GM23248 (cell line): ENCODE results near the gene PGP. TPM values are rescaled to one million over a fixed set of nuclear protein-coding genes. Genes with fewer than 3 reads are reported as not detected.

Experiments used
- DNase-seq: peaks from one replicate; pipeline ENCODE4 v3.0.0-alpha.2; 2015
- H2AFZ ChIP-seq: fragments of 200-600 bp; sonication (generic); 2 replicates; pipeline ENCODE4 v1.6.1; 2016; ENCODE audit warnings: antibody characterized with exemption
- H3F3A ChIP-seq: fragments of 200-600 bp; sonication (generic); 2 replicates; pipeline ENCODE4 v1.6.1; 2016; ENCODE audit warnings: mild to moderate bottlenecking, antibody characterized with exemption, mixed run types; ENCODE audit not compliant: insufficient read depth
- H3K27ac ChIP-seq: fragments of 200-600 bp; sonication (generic); 2 replicates; pipeline ENCODE4 v1.5.1; 2016; ENCODE audit warnings: mild to moderate bottlenecking
- H3K27me3 ChIP-seq: fragments of 200-600 bp; sonication (generic); replicated peaks from 2 replicates; pipeline ENCODE4 v1.6.1; 2016; ENCODE audit warnings: mild to moderate bottlenecking; ENCODE audit not compliant: insufficient read depth
- H3K36me3 ChIP-seq: fragments of 200-600 bp; sonication (generic); 2 replicates; pipeline ENCODE4 v1.6.1; 2016; ENCODE audit warnings: low read depth, mild to moderate bottlenecking
- H3K4me1 ChIP-seq: fragments of 200-600 bp; sonication (generic); 2 replicates; pipeline ENCODE4 v1.6.1; 2016; ENCODE audit warnings: mild to moderate bottlenecking; ENCODE audit not compliant: insufficient read depth
- H3K4me2 ChIP-seq: fragments of 200-600 bp; sonication (generic); one replicate; pipeline ENCODE4 v1.6.1; 2016; ENCODE audit warnings: mild to moderate bottlenecking; ENCODE audit not compliant: unreplicated experiment
- H3K4me3 ChIP-seq: fragments of 200-600 bp; sonication (generic); 2 replicates; pipeline ENCODE4 v1.5.1; 2016; ENCODE audit warnings: mild to moderate bottlenecking
- H3K79me2 ChIP-seq: fragments of 200-600 bp; sonication (generic); 2 replicates; pipeline ENCODE4 v1.6.1; 2016; ENCODE audit warnings: mild to moderate bottlenecking; ENCODE audit not compliant: insufficient read depth
- H3K9ac ChIP-seq: fragments of 200-600 bp; sonication (generic); 2 replicates; pipeline ENCODE4 v1.6.1; 2016; ENCODE audit warnings: mild to moderate bottlenecking
- H3K9me2 ChIP-seq: fragments of 200-600 bp; sonication (generic); 2 replicates; pipeline ENCODE4 v1.6.1; 2016; ENCODE audit warnings: mixed run types, mild to moderate bottlenecking, moderate library complexity; ENCODE audit not compliant: insufficient read depth
- H3K9me3 ChIP-seq: fragments of 200-600 bp; sonication (generic); one replicate; pipeline ENCODE4 v1.6.1; 2017; ENCODE audit warnings: low read depth
- H4K20me1 ChIP-seq: fragments of 200-600 bp; sonication (generic); 2 replicates; pipeline ENCODE4 v1.6.0; 2016; ENCODE audit not compliant: insufficient read depth
- EZH2 ChIP-seq: fragments of 200-600 bp; sonication (generic); IDR thresholded peaks from 2 replicates; pipeline ENCODE4 v1.6.1; 2018; ENCODE audit warnings: antibody characterized with exemption, mild to moderate bottlenecking; ENCODE audit not compliant: insufficient read depth, poor library complexity, severe bottlenecking
- EZH2phosphoT487 ChIP-seq: fragments of 200-600 bp; sonication (generic); IDR thresholded peaks from 2 replicates; pipeline ENCODE4 v1.6.1; 2018; ENCODE audit warnings: antibody characterized with exemption, moderate library complexity, mild to moderate bottlenecking, low read depth; ENCODE audit not compliant: insufficient read depth
- WGBS, 2 experiments: methylation state at CpG; one replicate each; pipeline ENCODE4 v1.1.6; 2015 to 2017; ENCODE audit warnings: low lambda C conversion rate in 2 of 2, low coverage in 1 of 2; ENCODE audit errors: missing lambda C conversion rate in 2 of 2; 5-methylcytosine and 5-hydroxymethylcytosine counted together
- in situ Hi-C: fragments of 300-500 bp; cut with MboI; formaldehyde crosslinking; loops from 2 replicates; pipeline ENCODE4 v1.15.0; 2020
- polyA plus RNA-seq: library from polyadenylated mRNA; unstranded; fragments of >200 nt; fragmentation: Nextera tagmentation; extraction: Ambion mirVana; gene quantifications from 2 replicates; pipeline ENCODE4 v1.2.1, GENCODE V29; 2016
- total RNA-seq: library from RNA; depleted of rRNA; stranded (reverse); fragments of >200 nt; shearing (Covaris generic); gene quantifications from 2 replicates; pipeline ENCODE4 v1.2.3, GENCODE V29; 2014

The PGP gene
- total and polyA plus RNA-seq, 2 experiments from 2014 or later: 10.1 to 25.5 TPM

DNA sequence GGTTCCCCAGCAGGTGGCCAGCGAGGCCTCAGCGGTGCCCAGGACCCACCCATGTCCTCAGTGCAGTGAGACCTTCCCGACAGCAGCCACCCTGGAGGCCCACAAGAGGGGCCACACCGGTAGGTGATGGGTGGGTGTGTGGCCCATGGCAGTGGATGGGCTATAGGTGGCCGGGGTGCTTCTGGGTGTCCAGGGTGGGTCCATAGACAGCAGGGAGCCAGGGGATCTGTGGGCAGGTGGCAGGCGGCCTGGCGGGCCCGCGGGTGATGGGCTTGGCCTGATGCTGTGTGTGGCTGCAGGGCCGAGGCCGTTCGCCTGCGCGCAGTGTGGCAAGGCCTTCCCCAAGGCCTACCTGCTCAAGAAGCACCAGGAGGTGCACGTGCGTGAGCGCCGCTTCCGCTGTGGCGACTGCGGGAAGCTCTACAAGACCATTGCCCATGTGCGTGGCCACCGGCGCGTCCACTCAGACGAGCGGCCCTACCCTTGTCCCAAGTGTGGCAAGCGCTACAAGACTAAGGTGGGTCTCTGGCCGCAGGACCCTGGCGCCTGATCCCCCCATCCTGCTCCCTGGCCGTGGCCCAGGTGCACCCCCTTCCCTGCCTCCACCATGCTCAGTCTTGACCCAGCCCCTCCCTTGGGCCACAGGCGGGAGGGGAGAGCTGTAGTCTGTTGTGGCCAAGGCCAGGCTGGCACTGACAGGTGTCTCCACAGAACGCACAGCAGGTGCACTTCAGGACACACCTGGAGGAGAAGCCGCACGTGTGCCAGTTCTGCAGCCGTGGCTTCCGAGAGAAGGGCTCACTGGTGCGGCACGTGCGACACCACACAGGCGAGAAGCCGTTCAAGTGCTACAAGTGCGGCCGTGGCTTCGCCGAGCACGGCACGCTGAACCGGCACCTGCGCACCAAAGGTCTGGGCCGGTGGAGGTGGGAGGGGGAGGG is 19.5 kb upstream of the PGP start:
- Histone ChIP-seq H3K27me3 (no peaks in the 10 kb centered on the region), H4K20me1 (no peaks in the 10 kb centered on the region), H3F3A (no peaks in the 10 kb centered on the region), H3K9me2 (no peaks in the 10 kb centered on the region), H3K36me3 (no peaks in the 10 kb centered on the region; the same call in 1 of the 2 replicates), H3K9ac (no peak overlapping the region), H3K9me3 (no peaks in the 10 kb centered on the region), H3K4me1 (no peaks in the 10 kb centered on the region), H3K27ac (no peak overlapping the region), H3K4me2 (no peak overlapping the region), H3K4me3 (no peak overlapping the region), H3K79me2 (peaks cover under 1% of the 10 kb centered on the region; the same call in 1 of the 2 replicates), H2AFZ (no peak overlapping the region)
- WGBS, 2 experiments: 94 to 96% methylated on average over 33 to 51 of the region's 51 CpGs
- no peak for TF ChIP-seq EZH2
- TF ChIP-seq EZH2phosphoT487: no peak
- in situ Hi-C loops: no loop called here
- no peak for DNase-seq

DNA sequence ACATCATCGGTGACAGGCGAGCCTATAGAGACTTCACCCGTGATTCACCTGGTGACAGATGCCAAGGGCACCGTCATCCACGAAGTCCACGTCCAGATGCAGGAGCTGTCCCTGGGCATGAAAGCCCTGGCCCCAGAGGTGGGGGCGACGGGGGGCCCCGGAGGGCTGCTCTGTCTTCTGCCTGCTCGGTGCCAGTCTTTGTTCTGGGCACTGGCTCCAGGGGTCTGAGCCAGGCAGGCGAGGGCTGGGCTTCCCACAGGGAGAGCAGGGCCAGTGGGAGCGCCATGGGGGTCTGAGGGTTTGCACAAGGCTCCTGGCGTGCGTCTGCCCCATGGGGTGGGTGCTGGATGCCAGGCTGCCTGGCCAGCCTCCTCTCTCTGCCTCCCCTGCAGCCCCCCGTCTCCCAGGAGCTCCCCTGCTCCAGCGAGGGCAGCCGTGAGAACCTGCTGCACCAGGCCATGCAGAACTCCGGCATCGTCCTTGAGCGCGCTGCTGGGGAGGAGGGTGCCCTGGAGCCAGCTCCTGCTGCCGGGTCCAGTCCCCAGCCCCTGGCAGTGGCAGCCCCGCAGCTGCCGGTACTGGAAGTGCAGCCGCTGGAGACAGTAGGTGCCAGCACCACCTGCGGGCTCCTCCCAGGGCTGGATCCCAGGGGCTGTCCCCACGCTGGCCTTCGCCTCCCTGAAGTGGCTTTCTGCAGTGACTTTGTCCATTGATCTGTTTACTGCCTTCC is 18.6 kb upstream of the PGP start:
- H3K27me3 ChIP-seq: no peaks in the 10 kb centered on the region
- H3K36me3 ChIP-seq: no peaks in the 10 kb centered on the region; the same call in 1 of the 2 replicates
- no peaks in the 10 kb centered on the region for H3K4me1 ChIP-seq
- in situ Hi-C loops: no loop called here
- H3K27ac ChIP-seq: no peak overlapping the region
- no peaks in the 10 kb centered on the region for H3K9me3 ChIP-seq
- no peak overlapping the region for H3K9ac ChIP-seq
- no peaks in the 10 kb centered on the region for H3F3A ChIP-seq
- no peak overlapping the region for H2AFZ ChIP-seq
- H3K4me2 ChIP-seq: no peak overlapping the region
- no peak for TF ChIP-seq EZH2phosphoT487
- no peak for TF ChIP-seq EZH2
- no peak for DNase-seq
- 92 to 93% methylated on average over 26 to 28 of the region's 28 CpGs for WGBS, 2 experiments
- H3K4me3 ChIP-seq: no peak overlapping the region
- H3K79me2 ChIP-seq: peaks cover 10% of the 10 kb centered on the region
- H4K20me1 ChIP-seq: no peaks in the 10 kb centered on the region
- H3K9me2 ChIP-seq: no peaks in the 10 kb centered on the region

DNA sequence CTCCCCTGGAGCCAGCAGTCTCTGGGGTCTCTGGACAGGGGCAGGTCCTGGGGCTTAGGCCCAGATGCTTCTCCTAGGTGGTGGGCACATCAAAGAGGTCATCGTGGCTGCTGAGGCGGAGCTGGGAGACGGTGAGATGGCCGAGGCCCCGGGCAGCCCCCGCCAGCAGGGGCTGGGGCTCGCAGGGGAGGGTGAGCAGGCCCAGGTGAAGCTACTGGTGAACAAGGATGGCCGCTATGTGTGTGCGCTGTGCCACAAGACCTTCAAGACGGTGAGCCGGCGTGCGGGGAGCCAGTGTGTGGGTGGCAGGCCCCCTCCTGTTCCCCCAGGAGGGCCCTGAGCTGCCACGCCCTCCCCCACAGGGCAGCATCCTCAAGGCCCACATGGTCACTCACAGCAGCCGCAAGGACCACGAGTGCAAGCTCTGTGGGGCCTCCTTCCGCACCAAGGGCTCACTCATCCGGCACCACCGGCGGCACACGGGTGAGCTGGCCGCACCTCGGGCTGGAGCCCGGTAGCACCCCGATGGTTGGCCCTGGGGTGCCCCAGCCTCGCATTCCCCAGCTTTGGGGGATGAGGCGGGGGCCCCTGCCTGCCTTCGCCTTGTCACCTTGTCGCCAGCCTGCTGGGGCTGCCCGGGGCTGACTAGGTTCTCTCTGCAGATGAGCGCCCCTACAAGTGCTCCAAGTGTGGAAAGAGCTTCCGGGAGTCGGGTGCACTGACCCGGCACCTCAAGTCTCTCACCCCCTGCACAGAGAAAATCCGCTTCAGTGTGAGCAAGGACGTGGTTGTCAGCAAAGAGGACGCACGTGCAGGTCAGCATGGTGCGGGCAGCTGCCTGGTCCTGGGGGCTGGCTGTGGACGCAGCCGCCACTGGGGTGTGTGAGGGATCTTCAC is 17.7 kb upstream of the PGP start:
- no peaks in the 10 kb centered on the region for H3F3A ChIP-seq
- no peak overlapping the region for H3K4me3 ChIP-seq
- 91 to 92% methylated on average over 28 to 37 of the region's 41 CpGs for WGBS, 2 experiments
- DNase-seq: no peak
- H3K27ac ChIP-seq: no peak overlapping the region
- H3K9me3 ChIP-seq: no peaks in the 10 kb centered on the region
- no peaks in the 10 kb centered on the region for H3K9me2 ChIP-seq
- in situ Hi-C loops: no loop called here
- H3K36me3 ChIP-seq: no peaks in the 10 kb centered on the region; the same call in 1 of the 2 replicates
- no peaks in the 10 kb centered on the region for H3K27me3 ChIP-seq
- no peak overlapping the region for H3K4me2 ChIP-seq
- peaks cover 19% of the 10 kb centered on the region for H3K79me2 ChIP-seq
- no peak overlapping the region for H3K9ac ChIP-seq
- no peaks in the 10 kb centered on the region for H4K20me1 ChIP-seq
- no peak for TF ChIP-seq EZH2phosphoT487
- TF ChIP-seq EZH2: no peak
- no peak overlapping the region for H2AFZ ChIP-seq
- no peaks in the 10 kb centered on the region for H3K4me1 ChIP-seq
